Measurements from ENCODE around the gene WDPCP.
"Not testable (repeated sequence)": the region's sequence is repeated elsewhere in the genome, so short reads cannot be mapped to it uniquely, and the experiment has no call there.

The WDPCP gene

GRCh38 chr2:63569740-63570139, 18.5 kb downstream of the WDPCP start:
- no peak for ATAC-seq

GRCh38 chr2:63562751-63563150, 25.5 kb downstream of the WDPCP start:
- ATAC-seq: no peak
- TF ChIP-seq OSR1 (CRISPR knock-in tag; IDR thresholded peaks at IDR 0.05) (no peak), ISL1 (CRISPR knock-in tag; IDR thresholded peaks at IDR 0.05) (no peak), SNAI2 (CRISPR knock-in tag; IDR thresholded peaks at IDR 0.05) (no peak), TSHZ2 (CRISPR knock-in tag; IDR thresholded peaks at IDR 0.05) (no peak), ZNF565 (CRISPR knock-in tag; conservative IDR thresholded peaks at IDR 0.05; ENCODE audit: low read depth) (no peak), BACH2 (CRISPR knock-in tag; IDR thresholded peaks at IDR 0.05; ENCODE audit: borderline replicate concordance) (no peak), ZFP3 (CRISPR knock-in tag; IDR thresholded peaks at IDR 0.05) (no peak), ZC3H10 (CRISPR knock-in tag; IDR thresholded peaks at IDR 0.05) (no peak)

More at GRCh38 chr2:63569740-63570139, 18.5 kb downstream of the WDPCP start:
- TF ChIP-seq CREB5 (CRISPR knock-in tag; IDR thresholded peaks at IDR 0.05; ENCODE audit: low read depth) (no peak), PPARA (CRISPR knock-in tag; IDR thresholded peaks at IDR 0.05; ENCODE audit: borderline replicate concordance) (no peak), GLIS3 (CRISPR knock-in tag; IDR thresholded peaks at IDR 0.05) (no peak), BACH2 (CRISPR knock-in tag; IDR thresholded peaks at IDR 0.05; ENCODE audit: borderline replicate concordance) (no peak), ARNTL (CRISPR knock-in tag; IDR thresholded peaks at IDR 0.05; ENCODE audit: borderline replicate concordance, low read depth) (no peak), CSRNP3 (CRISPR knock-in tag; IDR thresholded peaks at IDR 0.05) (no peak), SNAI2 (CRISPR knock-in tag; IDR thresholded peaks at IDR 0.05) (no peak), CSDC2 (CRISPR knock-in tag; IDR thresholded peaks at IDR 0.05) (no peak), TOX (CRISPR knock-in tag; IDR thresholded peaks at IDR 0.05; ENCODE audit: borderline replicate concordance) (no peak), ZC3H10 (CRISPR knock-in tag; IDR thresholded peaks at IDR 0.05) (no peak), ISL1 (CRISPR knock-in tag; IDR thresholded peaks at IDR 0.05) (no peak), ZNF565 (CRISPR knock-in tag; conservative IDR thresholded peaks at IDR 0.05; ENCODE audit: low read depth) (no peak), TSHZ2 (CRISPR knock-in tag; IDR thresholded peaks at IDR 0.05) (no peak), ZNF8 (CRISPR knock-in tag; IDR thresholded peaks at IDR 0.05) (no peak)

- not testable (repeated sequence) for ATAC-seq
Observed at GRCh38 chr2:63558922-63559321, 29.4 kb downstream of the WDPCP start.

GRCh38 chr2:63557819-63558218, 30.5 kb downstream of the WDPCP start:
- not testable (repeated sequence) for ATAC-seq

- ATAC-seq: no peak
- TF ChIP-seq SNAI2 (CRISPR knock-in tag; IDR thresholded peaks at IDR 0.05): no peak
- TF ChIP-seq OSR1 (CRISPR knock-in tag; IDR thresholded peaks at IDR 0.05): no peak
- no peak for TF ChIP-seq CSRNP3 (CRISPR knock-in tag; IDR thresholded peaks at IDR 0.05)
- no peak for TF ChIP-seq ZNF70 (CRISPR knock-in tag; IDR thresholded peaks at IDR 0.05)
- no peak for TF ChIP-seq ZC3H10 (CRISPR knock-in tag; IDR thresholded peaks at IDR 0.05)
- no peak for TF ChIP-seq CREB5 (CRISPR knock-in tag; IDR thresholded peaks at IDR 0.05; ENCODE audit: low read depth)
- TF ChIP-seq TOX (CRISPR knock-in tag; IDR thresholded peaks at IDR 0.05; ENCODE audit: borderline replicate concordance): no peak
- no peak for TF ChIP-seq ZFP3 (CRISPR knock-in tag; IDR thresholded peaks at IDR 0.05)
- TF ChIP-seq RARB (CRISPR knock-in tag; IDR thresholded peaks at IDR 0.05): no peak
- TF ChIP-seq TCF4 (CRISPR knock-in tag; IDR thresholded peaks at IDR 0.05; ENCODE audit: borderline replicate concordance): no peak
- no peak for TF ChIP-seq POU6F1 (CRISPR knock-in tag; IDR thresholded peaks at IDR 0.05; ENCODE audit: borderline replicate concordance, low read depth)
- TF ChIP-seq ZFP30 (CRISPR knock-in tag; IDR thresholded peaks at IDR 0.05): no peak
- no peak for TF ChIP-seq BACH2 (CRISPR knock-in tag; IDR thresholded peaks at IDR 0.05; ENCODE audit: borderline replicate concordance)
Observed at GRCh38 chr2:63555931-63556330, 32.3 kb downstream of the WDPCP start.
